ENCODE measurements around the gene RAPGEF6. TPM values are rescaled to one million over a fixed set of nuclear protein-coding genes. Genes with fewer than 3 reads are reported as not detected.

RAPGEF6 gene
- total RNA-seq, 1 experiment from 2014 or later: 25.0 TPM

GRCh38 chr5:131534974-131535373 lies 100.1 kb downstream of the RAPGEF6 start:
- Histone ChIP-seq H3K27ac (ENCODE audit: low read length) (no peak overlapping the region), H3K36me3 (ENCODE audit: control insufficient read depth, insufficient read depth, low read length) (no peaks in the 10 kb centered on the region; the same call in 1 of the 2 replicates), H3K4me1 (ENCODE audit: control insufficient read depth, insufficient read depth, low read length) (no peaks in the 10 kb centered on the region), H3K27me3 (ENCODE audit: control insufficient read depth, insufficient read depth, low read length) (no peaks in the 10 kb centered on the region), H3K9me3 (ENCODE audit: control insufficient read depth, insufficient read depth, low read depth, low read length) (no peaks in the 10 kb centered on the region), H3K4me3 (ENCODE audit: low read depth in 2 of 2, low read length in 2 of 2) (no peak overlapping the region)
- in situ Hi-C loops (cut with HindIII; ENCODE audit: low pct_unique_long_range_greater_than_20kb, low sequenced_read_pairs) (no loop called here), intact Hi-C loops (cut with micrococcal nuclease; ENCODE audit: unreplicated experiment) (no loop called here)
- ChIA-PET CTCF (no interaction called here), POLR2A (no interaction called here)
- TF ChIP-seq POLR2AphosphoS5 (IDR thresholded peaks at IDR 0.05; ENCODE audit: low read depth, low read length) (no peak), REST (IDR thresholded peaks at IDR 0.05; ENCODE audit: insufficient read depth in 1 of 2, low read depth in 2 of 2, low read length in 1 of 2) (no peak), TCF7L2 (IDR thresholded peaks at IDR 0.05; ENCODE audit: low read depth, low read length) (no peak), SIN3A (IDR thresholded peaks at IDR 0.05; ENCODE audit: borderline replicate concordance, insufficient read depth, low read depth, low read length) (no peak)
- TF ChIP-seq, protein P1, sequence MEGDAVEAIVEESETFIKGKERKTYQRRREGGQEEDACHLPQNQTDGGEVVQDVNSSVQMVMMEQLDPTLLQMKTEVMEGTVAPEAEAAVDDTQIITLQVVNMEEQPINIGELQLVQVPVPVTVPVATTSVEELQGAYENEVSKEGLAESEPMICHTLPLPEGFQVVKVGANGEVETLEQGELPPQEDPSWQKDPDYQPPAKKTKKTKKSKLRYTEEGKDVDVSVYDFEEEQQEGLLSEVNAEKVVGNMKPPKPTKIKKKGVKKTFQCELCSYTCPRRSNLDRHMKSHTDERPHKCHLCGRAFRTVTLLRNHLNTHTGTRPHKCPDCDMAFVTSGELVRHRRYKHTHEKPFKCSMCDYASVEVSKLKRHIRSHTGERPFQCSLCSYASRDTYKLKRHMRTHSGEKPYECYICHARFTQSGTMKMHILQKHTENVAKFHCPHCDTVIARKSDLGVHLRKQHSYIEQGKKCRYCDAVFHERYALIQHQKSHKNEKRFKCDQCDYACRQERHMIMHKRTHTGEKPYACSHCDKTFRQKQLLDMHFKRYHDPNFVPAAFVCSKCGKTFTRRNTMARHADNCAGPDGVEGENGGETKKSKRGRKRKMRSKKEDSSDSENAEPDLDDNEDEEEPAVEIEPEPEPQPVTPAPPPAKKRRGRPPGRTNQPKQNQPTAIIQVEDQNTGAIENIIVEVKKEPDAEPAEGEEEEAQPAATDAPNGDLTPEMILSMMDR (IDR thresholded peaks at IDR 0.05): no peak
- DNase-seq (ENCODE audit: low read depth, low spot score) (no peak), ATAC-seq (no peak)
- BruUV-seq (replicated peaks): no TSS peak

GRCh38 chr5:131533836-131534235 lies 101.2 kb downstream of the RAPGEF6 start:
- no peaks in the 10 kb centered on the region for H3K4me1 ChIP-seq (ENCODE audit: control insufficient read depth, insufficient read depth, low read length)
- no peaks in the 10 kb centered on the region; the same call in 1 of the 2 replicates for H3K36me3 ChIP-seq (ENCODE audit: control insufficient read depth, insufficient read depth, low read length)
- intact Hi-C loops (cut with micrococcal nuclease; ENCODE audit: unreplicated experiment) (no loop called here), in situ Hi-C loops (cut with HindIII; ENCODE audit: low pct_unique_long_range_greater_than_20kb, low sequenced_read_pairs) (no loop called here)
- no peaks in the 10 kb centered on the region for H3K9me3 ChIP-seq (ENCODE audit: control insufficient read depth, insufficient read depth, low read depth, low read length)
- TF ChIP-seq SIN3A (IDR thresholded peaks at IDR 0.05; ENCODE audit: borderline replicate concordance, insufficient read depth, low read depth, low read length): no peak
- TF ChIP-seq, protein P1 (IDR thresholded peaks at IDR 0.05): peak; percentile 24; the same call in 1 of the 2 replicates
- no peak overlapping the region for H3K27ac ChIP-seq (ENCODE audit: low read length)
- DNase-seq (ENCODE audit: low read depth, low spot score) (no peak), ATAC-seq (no peak)
- ChIA-PET POLR2A (no interaction called here), CTCF (interaction anchor here (0.7 kb wide), 1 partner anchor 517 kb away, joined by 3 read pairs; no protein-coding TSS in a partner anchor)
- H3K27me3 ChIP-seq (ENCODE audit: control insufficient read depth, insufficient read depth, low read length): no peaks in the 10 kb centered on the region
- BruUV-seq (replicated peaks): no TSS peak
- no peak overlapping the region for H3K4me3 ChIP-seq (ENCODE audit: low read depth in 2 of 2, low read length in 2 of 2)
